Fibroblast of lung (primary cell): ENCODE results near the gene SLC24A3. TPM values are rescaled to one million over a fixed set of nuclear protein-coding genes. Genes with fewer than 3 reads are reported as not detected.

Source experiments
- DNase-seq, 2 donors: peaks; one replicate each; pipeline versions ENCODE4 v3.0.0 to v3.0.0-alpha.2; 2010; ENCODE audit warnings: low read depth in 2 of 2
- H2AFZ ChIP-seq: 2 replicates; pipeline ENCODE4 v1.5.1; 2012; ENCODE audit warnings: low read length, control low read depth, inconsistent platforms
- H3K27ac ChIP-seq: 2 replicates; pipeline ENCODE4 v1.5.1; 2011; ENCODE audit warnings: low read length, control low read depth; ENCODE audit not compliant: insufficient read depth
- H3K27me3 ChIP-seq: 2 replicates; pipeline ENCODE4 v1.5.1; 2011; ENCODE audit warnings: mild to moderate bottlenecking, low read length; ENCODE audit not compliant: control insufficient read depth, insufficient read depth
- H3K36me3 ChIP-seq: 2 replicates; pipeline ENCODE4 v1.5.1; 2011; ENCODE audit warnings: low read length; ENCODE audit not compliant: control insufficient read depth, insufficient read depth
- H3K4me1 ChIP-seq: 2 replicates; pipeline ENCODE4 v1.5.1; 2011; ENCODE audit warnings: low read length; ENCODE audit not compliant: control insufficient read depth, insufficient read depth; ENCODE audit errors: extremely low read depth
- H3K4me2 ChIP-seq: 2 replicates; pipeline ENCODE4 v1.5.1; 2011; ENCODE audit warnings: low read length, control low read depth; ENCODE audit not compliant: insufficient read depth; ENCODE audit errors: extremely low read depth
- H3K4me3 ChIP-seq, 4 experiments: fragments of 200-600 bp in 1 of 4; sonication (generic) in 1 of 4; replicated peaks in 1 of 4; 2 replicates each; pipeline ENCODE4 v1.5.1; 2011 to 2016; ENCODE audit warnings: low read length in 4 of 4, low read depth in 3 of 4, mild to moderate bottlenecking in 3 of 4, control low read depth in 2 of 4, inconsistent platforms in 1 of 4, mixed read lengths in 1 of 4; ENCODE audit not compliant: insufficient read depth in 1 of 4; ENCODE audit errors: control extremely low read depth in 1 of 4
- H3K79me2 ChIP-seq: 2 replicates; pipeline ENCODE4 v1.5.1; 2012; ENCODE audit warnings: mild to moderate bottlenecking, low read length, inconsistent platforms; ENCODE audit not compliant: control insufficient read depth, insufficient read depth
- H3K9ac ChIP-seq: 2 replicates; pipeline ENCODE4 v1.5.1; 2011; ENCODE audit warnings: mild to moderate bottlenecking, low read length, control low read depth; ENCODE audit not compliant: insufficient read depth
- H3K9me3 ChIP-seq: 2 replicates; pipeline ENCODE4 v1.5.1; 2012; ENCODE audit warnings: low read depth, low read length; ENCODE audit not compliant: control insufficient read depth, insufficient read depth
- H4K20me1 ChIP-seq: 2 replicates; pipeline ENCODE4 v1.5.1; 2011; ENCODE audit warnings: low read length; ENCODE audit not compliant: control insufficient read depth, insufficient read depth; ENCODE audit errors: extremely low read depth
- EZH2 ChIP-seq: IDR thresholded peaks from 2 replicates; pipeline ENCODE4 v1.5.1; 2012; ENCODE audit warnings: low read length, control low read depth, mild to moderate bottlenecking; ENCODE audit errors: missing control alignments
- polyA plus RNA-seq, 2 donors: library from polyadenylated mRNA; depleted of rRNA in 1 of 2; stranded (reverse) in 1 of 2; unstranded in 1 of 2; fragments of >200 nt; gene quantifications; 2 replicates each; pipeline ENCODE4 v1.2.1, GENCODE V29; 2011 to 2012; ENCODE audit warnings: missing spikeins in 1 of 2
- total RNA-seq: library from RNA; depleted of rRNA; stranded (reverse); fragments of >200 nt; gene quantifications from 2 replicates; pipeline ENCODE4 v1.2.1, GENCODE V29; 2014
- TF ChIP-seq, protein P1 (sequence below), 2 donors: IDR thresholded peaks in 1 of 2; conservative IDR thresholded peaks in 1 of 2; 1 replicate in 1 of 2; 2 replicates in 1 of 2; pipeline ENCODE4 v1.5.1; 2011 to 2012; ENCODE audit warnings: low read length in 2 of 2, control low read depth in 1 of 2, inconsistent platforms in 1 of 2, low read depth in 1 of 2, mild to moderate bottlenecking in 1 of 2

The SLC24A3 gene
- total and polyA plus RNA-seq, 2 donors (not counting 1 experiment from before 2014, with no cell fraction given): 0.03 to 1.8 TPM

DNA sequence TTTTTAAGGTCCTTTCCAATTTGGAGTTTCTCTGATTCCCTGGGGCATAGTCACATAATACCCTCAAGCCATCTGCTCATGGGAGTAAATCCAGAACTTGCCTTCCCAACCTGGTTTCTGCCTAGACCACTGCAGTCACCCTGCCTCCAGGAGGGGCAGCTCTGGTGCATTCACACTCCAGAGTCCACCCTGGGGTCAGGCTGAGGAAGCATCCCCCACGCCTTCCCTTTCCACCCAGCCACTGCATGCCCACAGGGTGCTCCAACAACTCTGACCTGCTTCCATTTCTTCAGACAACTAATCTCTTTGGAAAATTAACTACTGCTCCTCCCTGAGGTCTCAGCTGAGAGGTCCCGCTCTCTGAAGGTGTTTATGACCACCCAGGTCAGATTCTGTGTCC, 334.2 kb downstream of the SLC24A3 start:
- no peaks in the 10 kb centered on the region for H3K79me2 ChIP-seq
- H4K20me1 ChIP-seq: no peaks in the 10 kb centered on the region
- H3K27me3 ChIP-seq: no peaks in the 10 kb centered on the region
- DNase-seq: no peak
- no peak overlapping the region for H3K27ac ChIP-seq
- no peaks in the 10 kb centered on the region for H3K9me3 ChIP-seq
- H3K4me1 ChIP-seq: no peaks in the 10 kb centered on the region
- no peak overlapping the region for H2AFZ ChIP-seq
- no peak overlapping the region for H3K4me3 ChIP-seq
- no peak overlapping the region for H3K4me2 ChIP-seq
- TF ChIP-seq, protein P1, sequence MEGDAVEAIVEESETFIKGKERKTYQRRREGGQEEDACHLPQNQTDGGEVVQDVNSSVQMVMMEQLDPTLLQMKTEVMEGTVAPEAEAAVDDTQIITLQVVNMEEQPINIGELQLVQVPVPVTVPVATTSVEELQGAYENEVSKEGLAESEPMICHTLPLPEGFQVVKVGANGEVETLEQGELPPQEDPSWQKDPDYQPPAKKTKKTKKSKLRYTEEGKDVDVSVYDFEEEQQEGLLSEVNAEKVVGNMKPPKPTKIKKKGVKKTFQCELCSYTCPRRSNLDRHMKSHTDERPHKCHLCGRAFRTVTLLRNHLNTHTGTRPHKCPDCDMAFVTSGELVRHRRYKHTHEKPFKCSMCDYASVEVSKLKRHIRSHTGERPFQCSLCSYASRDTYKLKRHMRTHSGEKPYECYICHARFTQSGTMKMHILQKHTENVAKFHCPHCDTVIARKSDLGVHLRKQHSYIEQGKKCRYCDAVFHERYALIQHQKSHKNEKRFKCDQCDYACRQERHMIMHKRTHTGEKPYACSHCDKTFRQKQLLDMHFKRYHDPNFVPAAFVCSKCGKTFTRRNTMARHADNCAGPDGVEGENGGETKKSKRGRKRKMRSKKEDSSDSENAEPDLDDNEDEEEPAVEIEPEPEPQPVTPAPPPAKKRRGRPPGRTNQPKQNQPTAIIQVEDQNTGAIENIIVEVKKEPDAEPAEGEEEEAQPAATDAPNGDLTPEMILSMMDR (conservative IDR thresholded peaks at IDR 0.05 in 1 of 2, IDR thresholded peaks at IDR 0.05 in 1 of 2; ENCODE audit: low read depth in 1 of 2, low read length in 2 of 2): no peak
- TF ChIP-seq EZH2: no peak
- no peak overlapping the region for H3K9ac ChIP-seq
- no peaks in the 10 kb centered on the region for H3K36me3 ChIP-seq

DNA sequence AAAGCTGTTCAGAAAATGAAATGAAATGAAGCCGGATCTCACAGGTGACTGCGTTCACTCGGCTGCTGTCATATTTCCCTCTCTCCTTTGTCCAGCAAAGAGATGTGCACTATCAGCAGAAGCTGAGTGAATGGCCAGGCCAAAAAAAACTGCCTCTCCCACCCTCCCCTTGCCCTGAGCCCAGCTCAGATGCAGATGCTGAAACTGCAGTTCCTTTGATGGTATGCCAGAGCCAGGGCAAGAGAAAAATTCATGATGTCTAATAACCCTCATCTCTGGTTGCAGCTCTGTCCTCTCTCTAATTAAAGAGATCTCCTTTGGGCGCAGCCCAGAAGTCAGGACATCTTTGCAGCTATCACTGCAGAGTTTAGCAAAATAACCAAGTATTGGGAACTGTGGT, 335.1 kb downstream of the SLC24A3 start:
- Histone ChIP-seq H4K20me1 (no peaks in the 10 kb centered on the region), H3K27ac (no peak overlapping the region), H3K27me3 (no peaks in the 10 kb centered on the region), H3K9me3 (no peaks in the 10 kb centered on the region), H3K4me3 (no peak overlapping the region), H3K79me2 (no peaks in the 10 kb centered on the region), H3K9ac (no peak overlapping the region), H3K36me3 (no peaks in the 10 kb centered on the region), H3K4me2 (no peak overlapping the region), H2AFZ (no peak overlapping the region), H3K4me1 (no peaks in the 10 kb centered on the region)
- TF ChIP-seq, protein P1 (conservative IDR thresholded peaks at IDR 0.05 in 1 of 2, IDR thresholded peaks at IDR 0.05 in 1 of 2; ENCODE audit: low read depth in 1 of 2, low read length in 2 of 2): no peak
- no peak for TF ChIP-seq EZH2
- DNase-seq: no peak

DNA sequence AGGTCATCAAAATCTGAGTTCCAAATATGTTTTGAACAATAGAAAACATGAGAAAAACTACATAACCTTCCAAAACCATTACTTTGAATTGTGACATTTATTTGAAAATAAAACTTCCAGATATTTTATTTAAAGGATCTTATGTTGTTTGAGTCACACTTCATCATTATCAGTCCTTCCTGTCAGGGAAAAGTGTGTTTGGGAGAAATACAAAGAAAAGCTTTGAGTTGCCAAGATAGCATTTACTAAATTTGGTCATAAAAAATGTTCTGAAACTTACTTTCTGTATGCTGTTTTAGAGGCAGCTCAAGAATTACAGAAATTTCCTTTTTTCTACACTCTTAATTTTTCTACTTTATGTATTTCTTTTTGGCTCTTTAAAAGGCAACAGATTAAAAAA, 337.5 kb downstream of the SLC24A3 start:
- H3K9ac ChIP-seq: no peak overlapping the region
- no peak overlapping the region for H3K4me2 ChIP-seq
- DNase-seq: no peak
- TF ChIP-seq, protein P1 (conservative IDR thresholded peaks at IDR 0.05 in 1 of 2, IDR thresholded peaks at IDR 0.05 in 1 of 2; ENCODE audit: low read depth in 1 of 2, low read length in 2 of 2): no peak
- no peak for TF ChIP-seq EZH2
- no peaks in the 10 kb centered on the region for H3K9me3 ChIP-seq
- no peaks in the 10 kb centered on the region for H4K20me1 ChIP-seq
- H2AFZ ChIP-seq: no peak overlapping the region
- no peaks in the 10 kb centered on the region for H3K79me2 ChIP-seq
- no peaks in the 10 kb centered on the region for H3K36me3 ChIP-seq
- H3K27me3 ChIP-seq: no peaks in the 10 kb centered on the region
- no peak overlapping the region for H3K4me3 ChIP-seq
- H3K27ac ChIP-seq: no peak overlapping the region
- H3K4me1 ChIP-seq: no peaks in the 10 kb centered on the region
